Stimulated activated CD4-positive, alpha-beta T cell treated with anti-CD3 and anti-CD28 coated beads, Interleukin-4, amount 100 ng/mL, for 48 hours (primary cell): ENCODE measurements around the gene RNU6-7.

Experiments used
- DNase-seq, 2 donors: peaks; one replicate each; pipeline ENCODE4 v3.0.0-alpha.2; 2020; ENCODE audit warnings: low read depth in 2 of 2

RNU6-7 gene

DNA sequence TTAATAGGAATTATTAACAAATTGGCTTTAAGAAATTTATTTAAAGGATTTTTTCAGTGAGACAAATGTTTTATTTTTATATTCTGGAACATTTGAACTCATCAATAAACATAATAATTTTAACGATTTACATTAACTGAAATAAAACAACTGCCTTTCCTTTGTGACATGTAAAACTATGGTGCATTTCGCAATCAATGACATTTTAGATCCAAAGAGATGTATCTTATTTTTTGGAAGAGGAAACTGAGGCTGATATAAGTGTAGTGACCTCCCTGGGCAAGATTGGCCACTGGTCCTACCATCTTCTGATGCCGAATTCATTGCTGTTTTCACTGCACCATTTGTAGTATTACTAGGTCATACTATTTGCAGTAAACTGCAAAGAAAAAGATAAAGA is 3.7 kb downstream of the RNU6-7 start:
- DNase-seq, result no peak

DNA sequence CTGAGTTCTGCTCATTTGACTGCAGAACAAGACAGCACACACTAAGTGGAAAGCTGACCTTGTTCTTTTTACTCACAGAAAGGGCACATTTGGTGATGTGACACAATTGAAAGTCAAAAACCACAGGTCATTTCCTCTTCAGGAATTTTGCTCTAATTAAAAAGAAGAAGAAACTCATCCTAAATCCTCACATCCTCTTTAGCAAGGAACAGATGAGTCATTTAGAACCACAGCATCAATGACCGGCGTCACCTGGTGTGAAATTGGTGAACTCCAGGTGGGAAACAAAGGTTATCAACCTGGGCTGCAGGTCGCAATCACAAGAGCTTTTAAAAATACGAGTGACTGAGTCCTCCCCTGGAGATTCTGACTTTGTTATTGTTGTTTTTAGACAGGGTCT is 4.1 kb downstream of the RNU6-7 start:
- no peak for DNase-seq

DNA sequence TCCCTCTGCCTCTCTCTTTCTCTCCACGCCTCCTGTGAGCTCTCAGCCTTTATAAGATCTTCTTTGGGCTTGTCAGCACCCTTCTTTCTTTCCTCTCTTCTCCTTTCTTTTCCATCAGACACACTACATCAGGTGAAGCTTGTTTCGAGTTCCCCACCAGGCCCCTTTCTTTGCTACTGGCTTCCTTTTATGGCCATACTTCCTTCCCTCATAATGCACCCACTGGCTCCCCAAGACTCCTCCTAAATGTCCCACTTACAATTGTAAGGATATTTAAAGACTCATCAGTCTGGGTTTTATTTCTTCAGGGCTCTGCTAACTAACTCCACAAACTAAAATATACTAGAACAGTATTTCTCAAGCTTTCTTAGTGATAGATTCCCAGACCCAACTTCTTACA is 4.7 kb downstream of the RNU6-7 start:
- DNase-seq, result no peak

DNA sequence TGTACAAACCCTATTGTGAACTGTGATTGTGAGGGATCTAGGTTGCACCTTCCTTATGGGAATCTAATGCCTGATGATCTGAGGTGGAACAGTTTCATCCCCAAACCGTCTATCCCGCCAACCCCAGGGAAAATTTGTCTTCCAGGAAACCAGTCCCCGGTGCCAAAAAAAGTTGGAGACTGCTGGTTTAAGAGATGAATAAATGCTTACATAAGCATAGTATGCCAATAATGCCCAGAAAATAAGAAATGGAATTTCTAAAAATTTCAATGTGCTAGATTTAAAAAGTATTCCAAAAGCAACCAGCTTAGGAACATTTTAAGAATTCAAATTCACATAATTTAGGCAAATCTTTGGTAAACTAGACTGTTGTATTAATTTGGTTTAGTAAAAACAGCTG is 6.6 kb downstream of the RNU6-7 start:
- DNase-seq, result no peak

DNA sequence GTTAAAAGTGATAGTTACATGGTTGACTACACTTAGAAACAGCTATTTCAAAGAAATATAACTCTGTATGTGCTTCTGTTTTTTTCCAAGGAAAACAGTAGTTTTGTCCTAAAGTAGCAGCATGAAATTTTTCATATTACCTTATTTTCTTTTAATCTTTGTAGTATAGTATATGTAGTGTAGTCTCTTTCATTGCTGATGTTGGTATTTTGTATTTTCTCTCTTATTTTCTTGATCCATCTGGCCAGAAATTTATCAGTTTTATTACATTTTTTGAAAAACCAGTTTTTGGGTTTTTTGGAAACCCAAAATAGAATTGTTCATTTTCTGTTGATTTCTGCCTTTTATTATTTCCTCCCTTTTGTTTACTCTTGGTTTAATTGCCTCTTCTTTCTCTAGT is 7.6 kb downstream of the RNU6-7 start:
- no peak for DNase-seq

DNA sequence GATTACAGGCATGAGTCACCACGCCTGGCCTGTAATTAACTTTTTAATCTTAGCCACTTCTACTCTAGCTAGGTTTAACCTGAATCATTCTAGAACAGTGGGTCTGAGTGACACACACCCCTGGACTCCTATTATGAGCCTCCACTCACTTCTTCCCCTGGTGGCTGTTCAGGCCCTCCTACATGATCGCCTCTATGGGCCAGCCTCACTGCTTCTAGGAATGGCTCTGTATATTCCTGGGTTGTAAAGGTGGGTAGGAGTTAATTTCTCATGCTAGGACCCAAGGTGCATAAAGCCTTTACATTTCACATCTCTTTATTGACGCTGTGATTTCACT is 9.2 kb downstream of the RNU6-7 start:
- DNase-seq, result no peak

DNA sequence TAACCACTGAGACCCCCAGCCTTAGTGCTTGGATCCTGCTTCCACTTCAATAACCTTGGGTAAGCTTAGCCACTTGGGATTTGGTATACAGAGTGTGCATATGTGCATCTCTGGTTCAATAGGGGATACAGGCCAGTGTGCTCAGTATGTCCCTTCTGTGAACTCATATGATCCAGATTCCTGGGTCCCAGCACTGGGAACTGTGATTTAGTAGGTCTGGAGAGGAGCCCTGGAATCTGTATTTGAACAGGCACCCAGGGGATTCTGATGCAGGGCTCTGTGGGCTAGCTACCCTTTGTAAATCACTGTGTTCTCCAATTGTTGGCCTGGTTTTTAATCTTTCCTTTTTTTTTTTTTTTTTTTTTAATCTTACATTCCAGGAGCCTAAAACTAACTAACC is 11.0 kb downstream of the RNU6-7 start:
- DNase-seq, result no peak

DNA sequence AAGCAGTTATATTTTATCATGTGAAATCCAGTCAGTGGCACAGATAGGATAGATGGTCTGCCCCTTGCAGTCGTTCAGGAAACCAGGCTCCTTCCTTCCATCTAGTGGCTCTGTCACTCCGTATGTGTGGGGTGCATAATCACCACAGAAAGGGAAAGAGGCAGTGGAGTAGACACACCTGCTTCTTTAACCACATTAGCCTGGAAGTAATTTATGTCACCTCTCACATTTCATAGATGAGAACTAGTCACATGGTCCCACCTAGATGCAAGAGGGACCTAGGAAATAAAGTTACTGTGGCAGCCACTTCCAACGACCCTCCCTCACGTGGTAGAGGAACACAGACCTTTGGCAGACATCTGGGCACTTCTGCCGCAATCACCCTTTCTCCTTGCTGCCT is 15.5 kb downstream of the RNU6-7 start:
- DNase-seq, result no peak

DNA sequence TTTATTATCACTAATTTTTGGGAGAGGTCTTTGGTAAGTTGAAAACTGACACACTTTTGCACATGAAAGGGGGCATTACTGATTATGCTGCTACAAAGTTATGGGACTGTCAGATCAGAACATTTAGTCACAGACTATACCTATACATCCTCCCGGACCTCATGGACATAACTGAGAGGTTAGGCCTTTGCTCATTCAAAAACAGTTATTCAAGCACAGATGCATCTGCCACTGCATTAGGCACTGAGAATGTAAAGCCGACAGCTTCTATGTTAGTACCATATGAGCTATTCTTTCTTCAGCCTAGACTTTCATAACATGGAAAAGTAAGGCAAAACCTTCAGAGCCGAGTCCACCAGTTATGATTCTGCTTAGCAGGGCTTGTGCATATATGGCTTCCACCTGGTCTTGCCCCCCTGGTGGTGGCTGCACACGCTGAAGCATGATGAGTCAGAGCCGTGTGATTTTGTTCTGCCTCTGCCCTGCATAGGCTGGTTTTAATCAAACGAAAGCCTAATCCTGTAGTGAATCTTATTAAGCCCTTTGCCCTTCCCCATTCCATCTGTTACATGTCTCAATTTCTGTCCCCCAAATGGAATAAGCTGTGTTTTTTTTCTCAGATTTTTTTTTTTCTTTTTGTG is 23.0 kb downstream of the RNU6-7 start:
- no peak for DNase-seq

DNA sequence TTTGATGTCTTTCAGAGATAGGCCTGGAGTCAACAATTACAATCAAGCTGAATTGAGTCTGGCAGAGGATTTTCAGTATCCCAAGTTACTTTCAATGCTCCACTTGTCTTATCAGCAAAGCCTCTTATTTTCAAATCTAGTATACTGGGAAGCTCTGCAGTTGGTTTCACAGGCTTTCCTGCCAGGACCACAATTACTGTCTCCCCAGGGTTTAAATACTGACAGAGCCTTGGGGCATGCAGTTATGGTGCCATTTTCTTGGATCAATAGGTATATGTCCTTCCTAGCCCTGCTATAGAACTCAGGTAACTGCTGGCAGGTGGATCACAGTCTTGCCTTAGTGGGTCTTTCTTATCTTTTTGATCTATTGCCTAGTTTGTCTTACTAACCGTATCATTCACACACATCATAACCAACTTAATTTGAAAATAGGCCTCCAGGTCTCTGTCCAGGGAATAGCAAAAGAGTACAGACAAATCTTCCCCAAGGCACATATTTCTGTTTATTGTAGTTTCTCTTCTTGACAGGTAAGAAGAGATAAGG is 23.6 kb downstream of the RNU6-7 start:
- DNase-seq, result no peak

DNA sequence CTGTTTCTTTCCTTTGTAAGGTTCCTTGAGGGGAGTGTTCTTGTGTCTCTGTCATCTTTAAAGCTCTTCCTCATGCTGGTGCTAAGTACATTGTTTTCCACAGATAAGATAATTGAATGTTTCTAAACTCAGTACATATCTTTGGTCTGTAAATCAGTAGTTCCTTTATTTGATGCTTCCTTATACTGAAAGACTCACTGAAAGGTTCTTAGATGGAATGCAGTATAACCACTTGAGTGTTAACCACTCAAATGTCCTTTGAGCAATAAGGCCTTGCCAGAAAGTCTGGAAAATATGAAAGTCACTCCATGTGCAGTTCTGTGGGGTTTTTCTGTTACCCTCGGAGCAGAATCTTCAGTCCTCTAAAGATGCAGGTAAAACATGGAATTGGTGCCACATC is 24.2 kb downstream of the RNU6-7 start:
- no peak for DNase-seq

DNA sequence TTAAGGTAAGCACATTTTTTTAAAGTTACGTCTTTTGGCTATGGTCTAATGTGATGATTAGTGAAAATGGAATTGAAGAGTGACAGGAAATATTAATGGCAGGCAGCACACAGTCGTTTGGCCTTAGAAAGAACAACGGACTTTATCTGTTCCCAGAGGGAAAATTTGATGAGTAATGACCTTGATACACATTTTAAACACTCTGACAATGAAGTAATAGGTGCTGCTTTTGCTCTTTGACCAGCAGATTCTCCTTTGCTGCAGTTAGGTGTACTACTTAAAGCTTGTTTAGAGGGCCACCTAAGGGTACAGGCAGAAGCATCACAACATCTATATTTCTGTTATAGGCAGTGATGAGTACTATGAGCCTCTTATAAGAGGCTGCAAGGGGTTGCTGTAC is 28.3 kb downstream of the RNU6-7 start:
- DNase-seq, result no peak

DNA sequence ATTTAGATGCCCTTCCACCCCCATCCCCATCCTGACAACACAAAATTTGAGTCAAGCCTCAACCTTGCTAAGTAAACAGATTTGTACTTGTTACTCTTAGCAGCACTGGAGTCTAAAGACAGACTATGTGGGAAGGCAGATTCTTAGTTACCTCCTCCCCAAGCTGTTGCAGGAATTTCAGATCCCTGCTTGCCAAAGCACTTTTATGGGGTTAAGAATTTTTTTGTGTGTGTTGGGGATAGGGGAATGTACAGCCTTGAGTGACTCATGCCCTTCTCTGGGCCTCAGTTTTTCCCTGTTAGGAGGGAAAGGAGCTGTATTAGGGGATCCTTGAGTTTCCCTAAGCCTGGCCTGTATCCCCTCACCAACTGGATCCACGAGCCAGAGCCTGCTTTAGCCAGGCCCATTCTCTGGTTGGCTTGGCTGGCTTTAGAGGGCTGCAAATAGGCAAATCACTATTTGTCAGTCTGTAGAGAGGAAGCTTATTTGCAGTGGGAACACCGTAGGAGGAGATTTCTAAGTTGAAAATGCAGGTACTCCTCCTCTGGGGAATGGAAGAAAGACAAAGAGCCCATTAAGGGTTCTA is 28.9 kb downstream of the RNU6-7 start:
- no peak for DNase-seq

DNA sequence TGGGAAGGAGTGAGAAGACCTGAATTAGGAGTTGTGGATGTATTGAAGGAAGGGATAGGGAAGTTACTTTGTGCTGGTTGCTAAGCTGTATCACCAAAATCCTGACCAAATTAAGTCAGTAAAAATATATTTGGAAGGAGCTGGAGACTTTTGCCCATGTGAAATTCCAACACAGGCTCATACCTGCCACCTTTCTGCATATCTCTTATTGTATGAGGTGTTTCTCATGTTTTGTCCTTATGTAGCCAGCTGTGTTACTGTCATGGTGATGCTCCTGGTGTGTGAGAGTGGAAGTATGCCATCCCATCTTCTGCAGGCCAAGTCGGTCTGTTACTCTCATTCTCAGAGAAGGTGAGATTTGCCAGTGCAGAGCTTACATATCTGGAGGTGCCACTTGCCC is 30.6 kb downstream of the RNU6-7 start:
- DNase-seq, result no peak

DNA sequence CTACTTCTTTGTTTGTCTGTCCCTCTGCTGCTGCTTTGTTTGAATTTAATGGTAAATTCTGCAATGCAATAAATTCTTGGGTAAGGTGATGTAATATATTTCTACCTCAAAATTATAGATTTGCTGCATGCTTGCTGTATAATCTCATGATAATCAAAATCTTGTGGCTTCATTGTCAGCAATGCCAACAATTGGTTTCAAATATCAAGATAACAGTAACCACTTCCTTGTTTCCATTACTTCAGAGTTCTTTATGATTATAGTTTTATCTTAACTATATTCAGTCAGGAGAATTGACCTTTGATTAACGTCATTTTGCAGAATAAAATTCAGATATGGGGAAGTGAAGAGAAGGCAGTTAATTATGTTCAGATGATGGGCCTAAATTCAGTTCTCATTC is 31.4 kb downstream of the RNU6-7 start:
- no peak for DNase-seq

DNA sequence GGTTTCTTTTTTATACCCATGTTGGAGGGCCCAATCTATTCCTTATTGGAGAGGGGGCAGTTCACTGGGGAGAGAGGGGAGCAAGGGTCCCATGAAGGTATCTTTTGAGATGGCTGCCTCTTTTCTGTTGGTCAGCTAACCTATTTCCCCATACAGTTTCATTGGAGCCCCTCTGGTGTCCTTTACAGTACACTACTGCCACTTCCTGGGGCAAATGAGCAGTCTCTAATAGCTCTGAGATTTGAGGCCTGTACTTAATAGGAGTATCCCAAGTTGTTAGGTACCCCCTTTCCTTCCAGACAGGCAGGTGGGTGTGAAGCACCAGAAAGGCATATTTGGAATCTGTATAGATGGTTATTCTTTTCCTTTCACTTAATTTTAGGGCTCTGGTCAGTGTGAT is 42.6 kb downstream of the RNU6-7 start:
- DNase-seq, result no peak

DNA sequence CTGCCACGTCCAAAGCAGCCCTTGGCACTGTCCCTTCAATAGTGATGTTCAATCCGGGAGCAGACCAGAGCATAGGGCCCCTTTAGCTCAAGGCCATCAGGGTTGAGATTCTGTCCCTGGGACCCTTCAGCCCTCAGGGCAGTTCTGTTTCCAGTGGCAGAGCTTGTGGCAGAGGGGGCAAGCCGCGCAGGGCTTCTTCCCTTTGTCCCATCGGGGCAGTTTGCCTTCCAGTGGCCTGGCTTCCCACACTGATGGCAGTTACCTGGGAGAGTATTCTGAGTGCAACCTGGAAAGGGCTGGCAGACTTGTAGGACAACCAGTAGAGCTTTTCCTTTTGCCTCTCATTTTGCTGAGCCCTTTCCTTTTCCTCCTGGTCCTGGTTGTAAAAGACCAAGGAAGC is 44.9 kb downstream of the RNU6-7 start:
- no peak for DNase-seq

DNA sequence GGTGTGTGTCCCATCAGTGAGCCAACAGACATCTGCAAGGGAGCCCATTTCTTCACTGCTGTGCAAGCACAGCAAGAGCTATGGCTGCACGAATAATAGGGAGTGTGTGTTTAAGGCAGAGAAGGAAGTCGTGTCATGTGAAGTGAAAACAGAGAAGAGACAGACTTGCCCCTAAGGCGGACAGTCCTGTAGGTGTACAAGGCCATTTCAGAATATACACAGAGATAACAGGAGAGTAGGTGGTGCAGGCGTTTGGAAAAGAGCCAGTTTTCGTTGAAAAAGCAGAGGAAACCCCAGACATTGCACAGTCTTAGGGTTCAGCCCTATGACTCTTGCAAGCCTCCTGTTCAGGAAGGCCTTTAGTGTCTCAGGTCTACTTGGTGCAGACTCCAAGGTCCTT is 47.5 kb downstream of the RNU6-7 start:
- no peak for DNase-seq

DNA sequence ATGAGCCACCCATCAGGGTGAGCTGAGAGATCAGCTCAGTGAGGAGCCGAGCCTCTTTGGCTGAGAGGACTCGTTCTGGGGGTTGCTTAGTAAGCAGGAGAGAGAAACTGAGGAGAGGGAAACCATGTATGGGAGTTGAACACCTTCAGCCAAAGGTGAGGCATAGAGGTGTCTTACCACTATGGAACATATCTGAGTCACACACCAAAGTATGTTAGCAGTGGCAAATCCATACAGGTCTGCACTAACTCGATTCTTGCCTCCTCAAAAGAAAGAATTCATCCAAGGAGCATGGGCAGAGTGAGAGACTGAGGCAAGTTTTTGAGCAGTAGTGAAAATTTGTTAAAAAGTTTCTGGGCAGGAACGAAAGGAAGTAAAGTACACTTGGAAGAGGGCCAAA is 47.9 kb downstream of the RNU6-7 start:
- DNase-seq, result no peak

DNA sequence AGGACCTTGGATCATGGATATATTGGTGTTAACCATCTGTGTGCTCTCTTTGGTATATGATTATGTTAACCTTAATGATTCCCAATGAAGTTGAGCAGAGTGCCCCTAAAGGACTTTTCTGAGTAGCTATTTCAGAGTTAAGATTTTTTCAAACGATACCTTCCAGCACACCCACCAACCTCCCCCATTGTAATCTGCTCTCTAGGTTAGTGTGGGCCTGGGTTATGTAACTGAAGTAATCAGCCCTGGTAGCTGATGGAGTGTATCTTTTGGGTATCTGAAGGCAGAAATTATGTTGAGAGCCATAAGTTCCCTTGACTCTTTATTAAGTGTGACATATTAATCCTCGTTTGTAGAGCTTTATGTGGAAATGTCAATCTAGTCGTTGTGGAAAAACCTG is 48.8 kb downstream of the RNU6-7 start:
- DNase-seq, result no peak

DNA sequence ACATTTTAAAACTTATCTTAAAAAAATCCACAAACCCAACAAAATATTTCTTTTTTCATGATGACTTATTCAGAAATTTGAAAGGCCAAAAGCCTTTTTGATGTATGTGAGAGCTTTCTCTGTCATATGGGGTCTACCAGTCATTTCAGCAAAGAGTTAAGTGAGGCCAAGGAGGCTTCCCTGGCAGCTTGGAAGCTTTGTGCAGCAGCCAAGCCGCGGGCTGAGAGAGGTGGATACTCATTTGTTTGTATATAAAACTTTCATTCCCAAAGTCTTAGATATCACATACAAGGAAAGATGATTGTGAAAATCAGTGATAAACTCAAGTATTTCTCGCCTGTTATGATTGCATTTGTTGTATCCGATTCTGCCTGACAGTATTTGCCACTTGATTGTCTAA is 49.7 kb downstream of the RNU6-7 start:
- DNase-seq, result no peak
